Posterior vena cava (tissue), 2 donors: Measurements from ENCODE around the gene MRPL2. TPM values are rescaled to one million over a fixed set of nuclear protein-coding genes. Genes with fewer than 3 reads are reported as not detected.
"Not testable (repeated sequence)": the region's sequence is repeated elsewhere in the genome, so short reads cannot be mapped to it uniquely, and the experiment has no call there.

Experiments
- DNase-seq: peaks from one replicate; pipeline ENCODE4 v3.0.0-alpha.2; 2020; ENCODE audit warnings: low spot score
- intact Hi-C, 2 donors: fragments of 100-400 bp; cut with DNase I; formaldehyde crosslinking; loops; one replicate each; pipeline versions ENCODE4 v1.14.1 to v1.14.2; 2022 to 2023
- total RNA-seq, 2 donors: library from RNA; stranded (reverse); fragmentation: NEBNext Ultra II Directional; extraction: Animal tissue kit (Norgen Biotek cat#: 25700); gene quantifications; one replicate each; pipeline ENCODE4 v1.2.1, GENCODE V29; 2021
- donor health status: DM: yes; HTN: yes; CAD: no.
- donor health status: DM: yes; HTN: yes; CAD: no.

MRPL2 gene
- total RNA-seq, 2 donors from 2014 or later, result 30.7 to 34.4 TPM

- DNase-seq, result no peak
- intact Hi-C loops, result no loop called here
Measured at GRCh38 chr6:43058531-43058930, 703 bp downstream of the MRPL2 start.

- no peak for DNase-seq
- intact Hi-C loops, result no loop called here
Measured at GRCh38 chr6:43055966-43056365, 3.3 kb downstream of the MRPL2 start.

DNA sequence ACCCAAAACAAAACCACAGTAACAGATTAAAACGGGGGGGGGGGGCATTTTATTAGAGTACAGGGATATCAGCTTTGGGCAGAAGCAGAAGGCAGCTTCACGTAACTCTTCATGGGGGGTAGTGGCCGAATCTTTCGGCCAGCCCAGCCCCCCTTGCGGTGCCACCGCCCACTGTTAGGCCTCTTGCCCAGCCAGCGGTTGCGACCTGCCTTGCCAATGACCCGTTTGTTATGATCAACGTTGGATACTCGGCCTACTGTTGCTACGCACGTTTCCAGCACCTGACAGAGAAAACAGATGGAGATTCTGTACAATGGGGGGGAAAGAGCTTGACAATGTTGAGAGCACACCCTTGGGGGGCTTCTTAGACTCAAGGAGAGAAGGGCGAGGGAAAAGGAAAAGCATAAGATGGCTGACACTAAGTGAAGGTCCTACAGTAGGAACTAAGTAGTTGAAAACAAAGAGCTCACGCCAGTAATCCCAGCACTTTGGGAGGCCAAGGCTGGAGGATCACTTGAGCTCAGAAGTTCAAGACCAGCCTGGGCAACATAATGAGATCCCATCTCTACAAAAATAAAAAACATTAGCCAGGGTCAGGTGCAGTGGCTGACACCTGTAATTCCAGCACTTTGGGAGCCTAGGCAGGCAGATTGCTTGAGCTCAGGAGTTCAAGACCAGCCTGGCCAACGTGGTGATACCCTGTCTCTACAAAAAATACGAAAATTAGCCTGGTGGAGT lies 4.9 kb downstream of the MRPL2 start:
- intact Hi-C loops, result no loop called here

DNA sequence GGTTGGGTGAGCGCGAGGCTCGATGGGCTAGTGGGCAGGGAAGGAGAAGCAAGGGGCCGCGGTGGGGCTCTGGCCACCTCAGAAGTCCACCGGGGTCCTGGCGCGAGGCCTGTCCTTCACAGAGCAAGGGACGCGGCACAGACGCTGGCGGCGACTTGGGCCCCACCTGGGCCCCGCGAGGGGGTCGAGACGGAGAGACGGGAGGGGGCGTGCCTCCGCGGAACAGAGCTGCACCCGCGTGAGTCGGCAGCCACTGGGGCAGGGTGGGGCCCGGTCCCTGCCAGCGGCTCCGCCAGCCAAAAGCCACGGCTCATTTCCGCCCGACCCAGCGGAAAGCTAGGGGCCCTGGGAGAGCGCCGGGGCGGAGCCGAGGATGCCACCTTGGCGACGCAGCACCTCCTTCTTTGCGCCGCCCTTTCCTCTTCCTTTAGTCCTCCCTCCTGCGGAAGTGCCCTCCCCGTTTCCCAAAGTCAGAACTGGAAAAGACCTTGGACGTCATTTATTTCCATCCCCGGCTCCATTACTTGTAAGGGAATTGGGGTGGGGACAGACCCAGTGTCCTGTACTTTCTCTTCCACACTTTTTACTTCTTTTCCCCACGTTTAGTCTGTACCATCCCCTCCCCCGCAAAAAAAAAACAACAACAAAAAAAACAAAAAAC lies 5.6 kb downstream of the MRPL2 start, which contains the start of gene CUL7:
Gene CUL7, minus strand, starts transcription at position 307 of the 661 bp plus-strand sequence. CDS start 1,063 bp downstream, outside the sequence.
- DNase-seq, result peak; percentile 98
- intact Hi-C loops, result no loop called here

More for the DNA sequence above, 4.9 kb downstream of the MRPL2 start:
- DNase-seq, result no peak

- DNase-seq, result no peak
- intact Hi-C loops, result no loop called here
Measured at GRCh38 chr6:43052842-43053544, 6.2 kb downstream of the MRPL2 start.

DNA sequence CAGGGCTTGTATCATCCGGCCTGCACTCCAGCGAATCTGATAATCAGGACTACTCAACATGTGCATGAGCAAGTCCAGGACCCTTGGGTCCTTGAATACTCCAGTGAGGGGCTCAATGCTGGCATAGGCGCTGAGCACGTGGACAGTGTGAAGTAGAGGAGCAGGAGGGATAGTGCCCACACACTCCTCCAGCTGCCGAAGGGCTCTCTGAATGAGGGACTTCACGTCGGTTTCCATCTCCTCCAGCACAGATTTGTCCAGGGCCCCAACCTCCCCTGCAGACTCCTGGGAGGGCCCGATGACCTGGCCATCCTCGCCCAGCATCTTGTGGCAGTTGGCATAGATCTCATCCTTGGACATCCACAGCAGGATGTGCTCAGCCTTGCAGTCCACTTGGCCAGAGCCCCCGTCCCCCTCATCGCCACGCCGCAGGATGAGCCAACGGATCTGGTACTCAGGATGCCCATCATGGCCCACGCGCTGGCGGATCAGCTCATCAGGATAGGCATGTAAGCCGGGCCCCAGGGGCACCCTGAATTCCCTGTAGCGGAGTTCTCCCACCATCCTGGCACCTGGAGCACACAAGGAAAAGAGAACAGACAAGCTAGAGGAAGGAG lies 6.9 kb downstream of the MRPL2 start:
- intact Hi-C loops, result no loop called here
- DNase-seq, result no peak

DNA sequence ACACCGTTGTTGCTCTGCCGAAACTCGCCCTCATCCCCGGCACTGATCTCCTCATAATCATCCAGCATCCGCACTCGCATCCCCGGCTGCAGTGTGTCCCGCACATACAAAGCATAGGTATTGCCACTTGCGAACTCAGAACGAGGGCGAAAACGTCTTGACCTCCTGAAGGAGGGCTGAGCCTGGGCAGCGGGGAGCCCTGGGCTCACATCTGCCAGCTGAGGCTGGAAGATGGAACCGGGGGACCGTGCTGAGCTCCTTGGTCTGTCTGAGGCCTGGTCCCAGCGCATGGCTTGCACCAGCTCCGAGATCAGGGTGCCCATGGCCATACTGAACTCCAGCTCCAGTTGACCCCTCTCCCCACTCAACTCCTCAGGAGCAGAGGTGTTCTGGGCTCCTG lies 8.3 kb downstream of the MRPL2 start:
- no peak for DNase-seq
- intact Hi-C loops, result no loop called here

GRCh38 chr6:43047998-43048397 lies 11.2 kb downstream of the MRPL2 start:
- no peak for DNase-seq
- intact Hi-C loops, result no loop called here

DNA sequence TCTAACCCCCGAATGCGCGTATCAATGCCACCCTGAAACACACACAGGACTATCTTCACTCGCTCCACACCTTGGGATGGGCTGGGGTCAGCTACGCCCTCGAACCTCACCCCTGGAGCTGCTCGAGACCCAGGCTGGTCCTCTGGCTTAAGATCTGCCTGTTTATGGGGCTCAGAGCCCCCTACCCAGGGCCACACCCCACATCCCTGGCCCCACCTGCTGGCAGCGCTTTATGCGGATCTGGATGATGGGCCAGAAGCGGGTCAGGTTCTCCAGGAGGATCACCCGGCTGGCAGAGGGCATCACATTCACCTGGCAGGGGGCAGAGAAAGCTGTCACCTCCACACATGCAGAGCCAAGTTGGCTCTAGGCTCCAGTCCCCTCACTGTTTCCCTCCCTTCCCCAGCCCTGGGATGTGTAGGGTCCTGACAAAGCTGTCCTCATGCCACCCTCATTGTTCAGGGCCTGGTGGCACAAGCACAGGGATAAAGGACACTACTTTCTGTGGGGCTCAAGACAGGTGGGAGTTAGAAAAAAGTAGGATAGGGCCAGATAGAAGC lies 13.8 kb downstream of the MRPL2 start:
- no peak for DNase-seq
- intact Hi-C loops, result no loop called here

DNA sequence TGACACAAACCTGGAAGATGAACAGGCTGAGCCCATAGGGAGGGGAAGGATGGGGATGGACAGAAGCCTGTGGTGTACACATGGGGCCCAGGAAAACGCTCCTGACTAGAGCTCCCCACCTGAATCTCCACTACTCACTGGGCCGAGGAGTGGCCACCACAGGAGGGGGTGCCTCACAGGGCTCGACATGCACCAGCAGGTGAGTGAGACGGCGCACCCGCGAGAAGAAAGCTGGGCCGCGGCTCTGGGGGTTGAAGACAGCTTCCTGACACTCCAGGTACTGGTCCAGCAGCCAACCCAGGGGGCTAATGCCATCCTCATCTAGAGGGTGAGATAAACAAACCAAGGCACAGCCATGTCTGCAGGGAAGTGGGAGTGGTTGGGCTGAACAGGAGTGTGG lies 15.9 kb downstream of the MRPL2 start:
- DNase-seq, result no peak
- intact Hi-C loops, result no loop called here

- not testable (repeated sequence) for DNase-seq
Measured at GRCh38 chr6:43041475-43041874, 17.8 kb downstream of the MRPL2 start.

DNA sequence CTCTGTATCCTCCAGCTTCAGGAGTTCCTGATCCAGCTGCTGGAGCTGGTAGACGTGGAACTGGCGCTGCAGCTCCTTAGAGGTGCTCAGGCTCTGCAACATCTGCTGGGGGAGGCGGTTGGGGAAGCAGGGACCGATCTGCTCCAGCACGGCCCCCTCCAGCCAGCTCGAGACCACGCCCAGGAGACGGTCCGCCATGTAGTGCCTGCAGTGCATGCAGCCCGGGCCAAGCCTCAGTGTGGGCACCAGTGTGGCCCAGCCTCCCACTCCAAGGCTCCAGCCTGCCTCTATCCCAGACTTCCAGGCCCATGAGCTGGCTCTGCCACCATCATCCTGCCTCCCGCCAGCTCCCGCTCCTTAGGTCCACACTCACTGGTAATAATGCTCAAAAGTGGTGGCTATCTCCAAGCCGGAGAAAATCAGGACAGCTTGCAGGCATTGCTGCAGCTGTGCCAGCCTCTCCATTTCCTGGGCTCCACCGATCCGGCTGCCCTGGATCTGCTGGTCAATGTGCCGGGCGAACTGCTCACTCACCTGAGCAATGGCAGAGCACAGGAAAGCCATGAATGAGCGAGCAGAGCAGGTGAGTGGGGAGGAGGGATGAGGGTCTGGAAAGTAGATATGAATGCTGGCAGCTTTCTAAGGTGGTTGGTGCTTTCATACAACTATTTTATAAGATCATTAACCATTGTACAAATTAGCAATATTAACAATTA lies 18.5 kb downstream of the MRPL2 start:
- intact Hi-C loops, result no loop called here
- no peak for DNase-seq

More at GRCh38 chr6:43041475-43041874, 17.8 kb downstream of the MRPL2 start:
- intact Hi-C loops, result not testable (repeated sequence)

DNA sequence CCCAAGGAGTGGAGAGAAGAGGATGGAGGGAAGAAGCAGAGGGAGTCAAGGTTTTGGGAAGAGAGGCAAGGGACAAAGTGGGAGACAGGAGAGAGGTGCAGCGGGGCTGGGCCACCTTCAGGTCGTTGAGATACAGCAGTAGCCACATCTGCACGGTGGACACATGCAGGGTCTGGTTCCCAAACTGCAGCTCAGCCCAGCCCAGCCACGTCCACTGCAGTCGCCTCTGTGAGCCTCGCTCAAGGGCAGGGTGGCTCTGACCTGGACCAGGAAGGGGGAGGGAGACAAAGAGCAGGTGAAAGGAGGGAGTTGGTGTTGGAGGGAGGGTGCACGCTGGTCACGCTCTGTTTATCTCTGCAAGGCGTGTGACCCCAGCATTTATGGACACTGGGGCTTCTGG lies 20.5 kb downstream of the MRPL2 start:
- intact Hi-C loops, result no loop called here
- no peak for DNase-seq

DNA sequence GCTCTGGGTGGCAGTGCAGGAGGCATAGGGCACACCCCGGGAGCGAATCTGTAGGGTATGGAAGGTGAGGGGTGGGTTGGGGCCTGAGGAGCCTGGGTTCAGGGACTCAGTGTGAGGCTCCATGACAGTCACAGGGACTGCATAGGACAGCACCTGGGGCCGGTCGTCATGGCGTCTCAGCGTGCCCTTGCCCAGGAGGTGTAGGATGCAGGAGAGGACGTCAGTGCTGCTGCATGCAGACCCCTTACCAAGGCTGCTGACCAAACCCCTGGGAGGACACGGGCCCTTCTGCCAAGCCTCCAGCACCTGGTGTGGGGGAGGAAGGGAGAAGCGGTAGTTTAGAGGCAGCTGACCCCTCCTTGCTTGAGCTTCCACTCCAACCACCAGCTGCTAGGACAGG lies 21.5 kb downstream of the MRPL2 start:
- intact Hi-C loops, result no loop called here
- no peak for DNase-seq

- intact Hi-C loops, result no loop called here
- no peak for DNase-seq
Measured at GRCh38 chr6:43037197-43037596, 22.0 kb downstream of the MRPL2 start.

DNA sequence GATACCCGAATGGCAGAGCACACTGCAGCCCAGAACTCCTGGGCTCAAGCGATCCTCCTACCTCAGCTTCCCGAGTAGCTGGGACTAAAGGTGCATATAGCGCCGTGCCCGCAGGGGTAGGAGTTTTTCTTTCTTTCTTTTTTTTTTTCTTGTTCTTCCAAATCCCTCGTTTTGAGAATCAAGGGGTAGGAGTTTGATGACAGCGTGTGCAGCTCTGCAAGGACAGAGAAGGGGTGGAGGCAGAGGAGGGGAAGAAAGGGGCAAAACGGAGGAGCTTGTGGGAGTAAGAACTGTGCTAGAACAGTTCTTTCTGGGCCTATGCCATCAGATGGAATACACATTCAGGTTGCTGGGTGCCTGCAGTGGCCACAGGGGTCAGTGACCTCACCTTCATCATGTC lies 22.5 kb downstream of the MRPL2 start:
- intact Hi-C loops, result no loop called here
- DNase-seq, result no peak

GRCh38 chr6:43035495-43036194 lies 23.6 kb downstream of the MRPL2 start:
- intact Hi-C loops, result no loop called here
- no peak for DNase-seq

GRCh38 chr6:43034190-43034525 lies 25.1 kb downstream of the MRPL2 start:
- no peak for DNase-seq
- intact Hi-C loops, result no loop called here
